Tibial nerve (tissue), 4 donors: ENCODE measurements around the gene FBXL17. TPM values are rescaled to one million over a fixed set of nuclear protein-coding genes. Genes with fewer than 3 reads are reported as not detected.

Experiments
- DNase-seq, 2 donors: peaks; one replicate each; pipeline ENCODE4 v3.0.0-alpha.2; 2019; ENCODE audit warnings: low spot score in 2 of 2
- H3K27ac ChIP-seq, 4 donors: fragments of 200-600 bp; sonication (generic) in 3 of 4; one replicate each; pipeline ENCODE4 v1.5.1; 2017 to 2019; ENCODE audit warnings: mild to moderate bottlenecking in 1 of 4
- H3K27me3 ChIP-seq, 2 donors: fragments of 200-600 bp; sonication (generic) in 1 of 2; one replicate each; pipeline versions ENCODE4 v1.5.1 to v1.6.0; 2017 to 2019
- H3K36me3 ChIP-seq, 3 donors: fragments of 200-600 bp; sonication (generic); one replicate each; pipeline ENCODE4 v1.5.1; 2018 to 2019
- H3K4me1 ChIP-seq, 4 donors: fragments of 200-600 bp; sonication (generic) in 3 of 4; one replicate each; pipeline ENCODE4 v1.5.1; 2017 to 2019
- H3K4me3 ChIP-seq, 4 donors: fragments of 200-600 bp; sonication (generic) in 3 of 4; one replicate each; pipeline ENCODE4 v1.5.1; 2017 to 2019; ENCODE audit warnings: mild to moderate bottlenecking in 1 of 4, moderate library complexity in 1 of 4
- H3K9me3 ChIP-seq, 4 donors: fragments of 200-600 bp; sonication (generic) in 3 of 4; one replicate each; pipeline ENCODE4 v1.5.1; 2017 to 2019
- CTCF ChIP-seq, 5 experiments: fragments of 200-600 bp in 3 of 5; fragments of 450-650 bp in 2 of 5; sonication (generic) in 3 of 5; IDR thresholded peaks; one replicate each; pipeline ENCODE4 v1.5.1; 2016 to 2019; ENCODE audit warnings: antibody characterized with exemption in 5 of 5, mild to moderate bottlenecking in 3 of 5, moderate library complexity in 2 of 5
- EP300 ChIP-seq, 2 donors: sonication (generic); formaldehyde crosslinking; IDR thresholded peaks; one replicate each; pipeline ENCODE4 v1.6.1; 2017; ENCODE audit warnings: antibody characterized with exemption in 2 of 2, mild to moderate bottlenecking in 1 of 2
- POLR2A ChIP-seq, 2 donors: fragments of 450-650 bp; IDR thresholded peaks; one replicate each; pipeline ENCODE4 v1.6.1; 2017; ENCODE audit warnings: antibody characterized with exemption in 2 of 2, mild to moderate bottlenecking in 2 of 2, moderate library complexity in 2 of 2
- WGBS, 2 donors: methylation state at CpG; one replicate each; pipeline ENCODE4 v1.1.5; 2018; 5-methylcytosine and 5-hydroxymethylcytosine counted together
- total RNA-seq, 4 donors: library from RNA; depleted of rRNA; stranded (reverse); fragments of >200 nt; gene quantifications; one replicate each; pipeline ENCODE4 v1.1.0, GENCODE V29; 2016

Gene FBXL17
- total RNA-seq, 4 donors from 2014 or later: 16.5 to 19.0 (median 17.6) TPM

GRCh38 chr5:107867266-107867665, 514.6 kb downstream of the FBXL17 start:
- TF ChIP-seq CTCF (IDR thresholded peaks at IDR 0.05) (no peak), EP300 (IDR thresholded peaks at IDR 0.05) (no peak), POLR2A (IDR thresholded peaks at IDR 0.05) (no peak)
- Histone ChIP-seq H3K27ac (no peak overlapping the region), H3K9me3 (no peaks in the 10 kb centered on the region), H3K27me3 (no peaks in the 10 kb centered on the region), H3K4me3 (no peak overlapping the region), H3K36me3 (peaks cover 0 to under 1% (median 0%) of the 10 kb centered on the region in 3 donors), H3K4me1 (no peaks in the 10 kb centered on the region)
- DNase-seq: no peak
- WGBS, 2 donors: 68 to 75% methylated on average over 2 of the region's 2 CpGs

- H3K27me3 ChIP-seq: no peaks in the 10 kb centered on the region
- 71 to 79% methylated on average over 2 of the region's 2 CpGs for WGBS, 2 donors
- H3K36me3 ChIP-seq: peaks cover 0 to 14% (median 0%) of the 10 kb centered on the region in 3 donors
- H3K4me3 ChIP-seq: no peak overlapping the region
- no peak overlapping the region for H3K27ac ChIP-seq
- TF ChIP-seq EP300 (IDR thresholded peaks at IDR 0.05): no peak
- TF ChIP-seq POLR2A (IDR thresholded peaks at IDR 0.05): no peak
- TF ChIP-seq CTCF (IDR thresholded peaks at IDR 0.05): no peak
- H3K4me1 ChIP-seq: no peaks in the 10 kb centered on the region
- H3K9me3 ChIP-seq: no peaks in the 10 kb centered on the region
- no peak for DNase-seq
Measured at GRCh38 chr5:107864793-107865192, 517.1 kb downstream of the FBXL17 start.

GRCh38 chr5:107863125-107863524, 518.8 kb downstream of the FBXL17 start:
- 90 to 95% methylated on average over 2 of the region's 2 CpGs for WGBS, 2 donors
- no peaks in the 10 kb centered on the region for H3K27me3 ChIP-seq
- no peak overlapping the region for H3K27ac ChIP-seq
- H3K4me3 ChIP-seq: no peak overlapping the region
- no peaks in the 10 kb centered on the region for H3K9me3 ChIP-seq
- no peak for TF ChIP-seq POLR2A (IDR thresholded peaks at IDR 0.05)
- TF ChIP-seq EP300 (IDR thresholded peaks at IDR 0.05): no peak
- no peak for TF ChIP-seq CTCF (IDR thresholded peaks at IDR 0.05)
- H3K36me3 ChIP-seq: peaks cover 0 to 14% (median 0%) of the 10 kb centered on the region in 3 donors
- H3K4me1 ChIP-seq: no peaks in the 10 kb centered on the region
- DNase-seq: no peak

GRCh38 chr5:107861565-107861964, 520.3 kb downstream of the FBXL17 start:
- WGBS, 2 donors: 96 to 97% methylated on average over 12 of the region's 12 CpGs
- Histone ChIP-seq H3K27ac (no peak overlapping the region), H3K4me3 (no peak overlapping the region), H3K4me1 (no peaks in the 10 kb centered on the region), H3K27me3 (no peaks in the 10 kb centered on the region), H3K36me3 (peaks cover 0 to 14% (median 0%) of the 10 kb centered on the region in 3 donors), H3K9me3 (no peaks in the 10 kb centered on the region)
- no peak for DNase-seq
- no peak for TF ChIP-seq POLR2A (IDR thresholded peaks at IDR 0.05)
- TF ChIP-seq CTCF (IDR thresholded peaks at IDR 0.05): no peak
- no peak for TF ChIP-seq EP300 (IDR thresholded peaks at IDR 0.05)

GRCh38 chr5:107860044-107860443, 521.9 kb downstream of the FBXL17 start:
- no peak overlapping the region for H3K4me3 ChIP-seq
- no peaks in the 10 kb centered on the region for H3K27me3 ChIP-seq
- no peak overlapping the region for H3K27ac ChIP-seq
- no peak for DNase-seq
- no peaks in the 10 kb centered on the region for H3K4me1 ChIP-seq
- H3K36me3 ChIP-seq: peaks cover 0 to 14% (median 0%) of the 10 kb centered on the region in 3 donors
- H3K9me3 ChIP-seq: no peaks in the 10 kb centered on the region
- 70 to 80% methylated on average over 1 of the region's 1 CpG for WGBS, 2 donors
- no peak for TF ChIP-seq POLR2A (IDR thresholded peaks at IDR 0.05)
- no peak for TF ChIP-seq EP300 (IDR thresholded peaks at IDR 0.05)
- no peak for TF ChIP-seq CTCF (IDR thresholded peaks at IDR 0.05)
